H54 (cell line): Measurements from ENCODE around the gene MOG.

ENCODE experiments used
- DNase-seq: peaks from one replicate; pipeline ENCODE4 v3.0.0; 2011; ENCODE audit warnings: low spot score, mixed read lengths; ENCODE audit not compliant: insufficient read length
- FAIRE-seq: peaks from 3 replicates; lab custom pipeline; 2011; peaks lifted over from hg19 to GRCh38; lab: Jason Lieb, UNC
- POLR2A ChIP-seq: IDR thresholded peaks from 2 replicates; pipeline ENCODE4 v1.6.1; 2011; ENCODE audit warnings: low read depth, mild to moderate bottlenecking, low read length

The MOG gene

GRCh38 chr6:29708432-29709179 lies 51.7 kb downstream of the MOG start:
- no peak for FAIRE-seq
- DNase-seq = no peak
- no peak for TF ChIP-seq POLR2A

- TF ChIP-seq POLR2A = no peak
- no peak for FAIRE-seq
- no peak for DNase-seq
These were observed 52.3 kb downstream of the MOG start for GRCh38 chr6:29709188-29709587.

DNA sequence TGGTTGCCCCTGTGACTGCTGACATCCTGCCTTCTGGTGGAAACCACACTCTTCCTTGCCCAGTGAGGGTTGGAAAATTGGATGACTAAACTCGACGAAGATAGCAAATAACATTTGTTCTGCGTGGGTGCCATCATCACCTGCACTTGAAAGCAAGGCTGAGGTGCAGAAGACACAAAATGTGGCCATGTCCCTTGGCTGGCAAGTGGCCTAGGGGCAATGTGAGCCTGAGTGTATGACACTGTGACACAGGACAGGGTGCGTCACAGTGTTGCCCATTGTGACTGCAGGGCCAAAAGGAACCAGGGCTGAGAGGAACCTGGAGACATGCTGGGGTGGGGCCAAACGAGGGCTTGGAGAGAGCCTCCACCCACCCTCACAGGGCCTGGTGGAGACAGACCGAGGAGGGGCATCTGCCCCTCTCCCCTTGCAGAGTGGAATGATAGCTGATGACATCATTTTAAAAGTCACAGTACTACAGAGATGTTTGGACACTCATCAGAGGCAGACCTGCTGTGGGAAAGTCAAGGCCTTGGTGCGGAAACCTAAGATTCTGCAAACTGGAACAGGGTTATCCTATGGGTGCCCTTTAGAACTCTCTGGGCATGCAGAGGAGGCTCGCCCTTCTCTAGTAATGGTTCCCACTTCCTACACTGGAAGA lies 53.5 kb downstream of the MOG start:
- FAIRE-seq (no peak), DNase-seq (no peak)
- TF ChIP-seq POLR2A = no peak

DNA sequence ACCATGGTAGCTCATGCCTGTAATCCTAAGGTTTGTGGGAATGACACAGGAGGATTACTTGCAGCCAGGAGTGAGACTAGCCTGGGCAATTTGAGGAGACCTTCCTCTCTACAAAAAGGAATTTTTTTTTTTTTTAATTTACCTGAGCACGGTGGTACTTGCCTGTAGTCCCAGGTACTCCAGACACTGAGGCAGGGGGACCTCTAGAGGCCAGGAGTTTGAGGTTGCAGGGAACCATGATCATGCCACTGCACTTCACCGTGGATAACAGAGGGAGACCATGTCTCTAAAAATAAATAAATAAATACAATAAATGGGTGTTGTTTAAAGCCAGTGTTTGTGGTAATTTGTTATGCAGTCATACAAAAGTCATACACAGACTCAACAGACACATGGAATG lies 64.0 kb downstream of the MOG start:
- DNase-seq (no peak), FAIRE-seq (no peak)
- no peak for TF ChIP-seq POLR2A
